Measurements from ENCODE around the gene MOSPD3.

DNA sequence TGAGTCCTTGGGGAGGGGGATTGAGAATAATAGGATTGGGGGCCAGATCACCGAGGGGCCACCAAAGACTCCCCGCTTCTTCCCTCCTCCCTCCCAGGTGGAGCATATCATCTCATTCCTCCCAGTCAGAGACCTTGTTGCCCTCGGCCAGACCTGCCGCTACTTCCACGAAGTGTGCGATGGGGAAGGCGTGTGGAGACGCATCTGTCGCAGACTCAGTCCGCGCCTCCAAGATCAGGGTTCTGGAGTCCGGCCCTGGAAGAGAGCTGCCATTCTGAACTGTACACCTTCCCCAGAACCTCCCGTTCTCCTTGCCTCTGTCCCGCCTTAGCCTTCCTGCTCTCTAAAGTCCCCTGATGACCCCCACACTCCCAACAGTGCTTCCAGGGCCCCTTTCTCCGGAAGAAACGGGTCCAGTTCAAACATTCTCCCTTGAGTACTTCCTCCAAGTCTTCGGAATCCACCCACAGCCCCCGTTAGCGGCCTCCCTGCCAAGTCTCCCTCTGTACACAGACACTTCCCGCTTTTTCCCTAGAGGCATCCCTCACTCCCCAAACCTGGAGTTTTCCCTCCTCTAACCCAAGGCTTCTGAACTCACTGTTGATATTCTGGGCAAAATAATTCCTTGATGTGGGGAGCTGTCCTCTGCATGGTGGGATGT is 22.1 kb upstream of the MOSPD3 start:
- TF ChIP-seq, protein P1, sequence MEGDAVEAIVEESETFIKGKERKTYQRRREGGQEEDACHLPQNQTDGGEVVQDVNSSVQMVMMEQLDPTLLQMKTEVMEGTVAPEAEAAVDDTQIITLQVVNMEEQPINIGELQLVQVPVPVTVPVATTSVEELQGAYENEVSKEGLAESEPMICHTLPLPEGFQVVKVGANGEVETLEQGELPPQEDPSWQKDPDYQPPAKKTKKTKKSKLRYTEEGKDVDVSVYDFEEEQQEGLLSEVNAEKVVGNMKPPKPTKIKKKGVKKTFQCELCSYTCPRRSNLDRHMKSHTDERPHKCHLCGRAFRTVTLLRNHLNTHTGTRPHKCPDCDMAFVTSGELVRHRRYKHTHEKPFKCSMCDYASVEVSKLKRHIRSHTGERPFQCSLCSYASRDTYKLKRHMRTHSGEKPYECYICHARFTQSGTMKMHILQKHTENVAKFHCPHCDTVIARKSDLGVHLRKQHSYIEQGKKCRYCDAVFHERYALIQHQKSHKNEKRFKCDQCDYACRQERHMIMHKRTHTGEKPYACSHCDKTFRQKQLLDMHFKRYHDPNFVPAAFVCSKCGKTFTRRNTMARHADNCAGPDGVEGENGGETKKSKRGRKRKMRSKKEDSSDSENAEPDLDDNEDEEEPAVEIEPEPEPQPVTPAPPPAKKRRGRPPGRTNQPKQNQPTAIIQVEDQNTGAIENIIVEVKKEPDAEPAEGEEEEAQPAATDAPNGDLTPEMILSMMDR (conservative IDR thresholded peaks at IDR 0.05; ENCODE audit: low read length) = no peak
- TF ChIP-seq EZH2phosphoT487 (IDR thresholded peaks at IDR 0.05; ENCODE audit: borderline replicate concordance, low read depth, low read length) = no peak

Data from OCI-LY7 (cell line).